ENCODE measurements around the gene NEURL1B. TPM values are rescaled to one million over a fixed set of nuclear protein-coding genes. Genes with fewer than 3 reads are reported as not detected.

NEURL1B gene
- polyA plus RNA-seq, 1 donor (not counting 4 experiments of a cell fraction or from before 2014, with no cell fraction given) = 0.43 TPM

DNA sequence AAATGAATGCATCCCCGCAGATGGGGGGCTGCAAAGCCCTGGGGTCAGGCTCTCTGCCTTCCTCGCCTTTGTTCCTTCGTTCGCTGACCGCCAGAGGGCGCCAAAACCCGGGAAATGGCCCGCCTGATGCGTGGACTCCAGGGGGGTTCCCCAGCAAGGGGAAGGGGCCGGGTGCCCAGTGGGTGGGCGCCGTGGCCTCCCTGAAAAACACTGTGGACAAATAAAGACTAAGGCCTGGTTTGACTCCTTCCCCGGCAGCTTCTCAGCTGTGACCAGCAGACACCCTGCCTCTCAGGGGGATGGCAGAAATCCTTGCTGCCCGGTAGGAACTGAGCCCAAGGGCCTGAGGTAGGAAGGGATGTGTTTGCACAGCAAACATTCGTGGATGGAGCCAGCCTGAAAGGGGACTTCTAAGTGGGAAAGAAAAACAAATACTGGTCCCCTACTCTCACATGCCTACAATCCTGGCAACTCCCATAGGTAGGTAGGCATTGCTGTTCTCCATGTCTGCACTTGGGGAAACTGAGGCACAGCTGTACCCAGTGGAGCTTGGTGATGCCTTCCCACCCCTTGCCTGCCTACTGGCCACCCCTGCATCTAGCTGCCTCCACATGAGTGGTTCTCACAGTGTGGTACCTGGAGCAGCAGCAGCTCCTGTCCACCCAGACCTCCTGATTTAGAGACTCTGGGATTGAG is 72.2 kb downstream of the NEURL1B start:
- TF ChIP-seq EZH2 (IDR thresholded peaks at IDR 0.05; ENCODE audit: low read length) = no peak
- TF ChIP-seq CTCF (optimal IDR thresholded peaks at IDR 0.05 in 1 of 3, IDR thresholded peaks at IDR 0.05 in 1 of 3, conservative IDR thresholded peaks at IDR 0.05 in 1 of 3; ENCODE audit: extremely low read depth in 1 of 3, insufficient read depth in 2 of 3, low read length in 3 of 3) = peak in 2 of 3 experiments; percentile 73 to 88
- Histone ChIP-seq H4K20me1 (ENCODE audit: control insufficient read depth, extremely low read depth, insufficient read depth, low read length) (no peaks in the 10 kb centered on the region), H3K9ac (ENCODE audit: control insufficient read depth, extremely low read depth, insufficient read depth, low read length) (no peak overlapping the region), H3K9me3 (ENCODE audit: control insufficient read depth, low read depth, low read length) (no peaks in the 10 kb centered on the region), H3K27ac (ENCODE audit: control insufficient read depth, insufficient read depth, low read length) (no peak overlapping the region), H3K9me1 (ENCODE audit: control insufficient read depth, extremely low read depth, insufficient read depth, low read length) (no peaks in the 10 kb centered on the region), H3K4me1 (ENCODE audit: control insufficient read depth, extremely low read depth, insufficient read depth, low read length) (peaks cover 14% of the 10 kb centered on the region), H3K4me2 (ENCODE audit: control insufficient read depth, extremely low read depth, insufficient read depth, low read depth, low read length) (no peak overlapping the region), H3K36me3 (ENCODE audit: control insufficient read depth in 2 of 2, extremely low read depth in 1 of 2, insufficient read depth in 2 of 2, low read length in 2 of 2) (no peaks in the 10 kb centered on the region), H3K27me3 (ENCODE audit: control insufficient read depth, extremely low read depth, insufficient read depth, low read length) (no peaks in the 10 kb centered on the region), H3K4me3 (ENCODE audit: control insufficient read depth in 2 of 3, extremely low read depth in 1 of 3, insufficient read depth in 2 of 3, low read depth in 1 of 3, low read length in 3 of 3) (no peak overlapping the region), H2AFZ (ENCODE audit: control insufficient read depth, low read length) (no peak overlapping the region), H3K79me2 (ENCODE audit: control insufficient read depth, insufficient read depth, low read length) (no peaks in the 10 kb centered on the region)
- no peak for DNase-seq (ENCODE audit: low read depth, low spot score)
- dilution Hi-C loops (cut with MboI; ENCODE audit: extremely low pct_ligation_motif_present, low sequenced_read_pairs) = no loop called here
- FAIRE-seq = no peak

DNA sequence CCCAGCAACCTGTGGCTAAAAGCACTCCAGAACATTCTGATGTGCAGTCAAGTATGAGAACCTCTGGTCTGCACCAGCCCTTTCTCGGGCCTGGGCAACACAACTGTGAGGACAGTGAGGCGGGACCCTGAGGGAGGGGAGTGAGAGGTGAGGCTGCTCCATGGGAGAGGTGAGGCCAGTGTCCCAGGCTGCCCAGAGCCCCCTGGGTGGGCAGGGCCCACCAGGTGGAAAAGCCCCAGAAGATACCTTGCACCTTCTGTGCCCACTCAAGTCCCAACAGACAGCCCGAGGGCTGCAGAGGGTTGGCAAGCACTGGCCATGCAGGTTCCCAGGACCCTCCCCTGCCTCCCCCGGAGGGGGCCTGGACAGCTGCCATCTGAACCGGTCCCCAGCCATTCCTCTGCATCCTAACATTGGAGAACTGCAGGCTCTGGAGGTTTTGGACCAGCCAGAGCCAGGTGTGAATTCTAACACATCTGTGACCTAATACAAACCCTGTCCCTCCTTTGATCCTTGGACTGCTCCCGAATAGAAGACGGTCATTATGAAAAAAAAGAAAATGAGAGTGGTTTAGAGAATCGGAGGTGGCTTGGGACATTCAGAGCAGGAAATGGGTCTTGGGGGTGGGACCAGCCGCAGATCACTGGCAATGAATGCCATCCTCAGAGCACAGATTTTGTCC is 72.9 kb downstream of the NEURL1B start:
- DNase-seq (ENCODE audit: low read depth, low spot score) (no peak), FAIRE-seq (no peak)
- Histone ChIP-seq H2AFZ (ENCODE audit: control insufficient read depth, low read length) (no peak overlapping the region), H3K4me3 (ENCODE audit: control insufficient read depth in 2 of 3, extremely low read depth in 1 of 3, insufficient read depth in 2 of 3, low read depth in 1 of 3, low read length in 3 of 3) (no peak overlapping the region), H3K27ac (ENCODE audit: control insufficient read depth, insufficient read depth, low read length) (no peak overlapping the region), H4K20me1 (ENCODE audit: control insufficient read depth, extremely low read depth, insufficient read depth, low read length) (no peaks in the 10 kb centered on the region), H3K9me1 (ENCODE audit: control insufficient read depth, extremely low read depth, insufficient read depth, low read length) (no peaks in the 10 kb centered on the region), H3K4me1 (ENCODE audit: control insufficient read depth, extremely low read depth, insufficient read depth, low read length) (peaks cover 14% of the 10 kb centered on the region), H3K9ac (ENCODE audit: control insufficient read depth, extremely low read depth, insufficient read depth, low read length) (no peak overlapping the region), H3K4me2 (ENCODE audit: control insufficient read depth, extremely low read depth, insufficient read depth, low read depth, low read length) (no peak overlapping the region), H3K9me3 (ENCODE audit: control insufficient read depth, low read depth, low read length) (no peaks in the 10 kb centered on the region), H3K36me3 (ENCODE audit: control insufficient read depth in 2 of 2, extremely low read depth in 1 of 2, insufficient read depth in 2 of 2, low read length in 2 of 2) (no peaks in the 10 kb centered on the region), H3K27me3 (ENCODE audit: control insufficient read depth, extremely low read depth, insufficient read depth, low read length) (no peaks in the 10 kb centered on the region), H3K79me2 (ENCODE audit: control insufficient read depth, insufficient read depth, low read length) (no peaks in the 10 kb centered on the region)
- dilution Hi-C loops (cut with MboI; ENCODE audit: extremely low pct_ligation_motif_present, low sequenced_read_pairs) = no loop called here
- TF ChIP-seq CTCF (optimal IDR thresholded peaks at IDR 0.05 in 1 of 3, IDR thresholded peaks at IDR 0.05 in 1 of 3, conservative IDR thresholded peaks at IDR 0.05 in 1 of 3; ENCODE audit: extremely low read depth in 1 of 3, insufficient read depth in 2 of 3, low read length in 3 of 3) = no peak
- no peak for TF ChIP-seq EZH2 (IDR thresholded peaks at IDR 0.05; ENCODE audit: low read length)

Data from keratinocyte (primary cell).